ENCODE results near the gene APBB2. TPM values are rescaled to one million over a fixed set of nuclear protein-coding genes. Genes with fewer than 3 reads are reported as not detected.

Gene APBB2
- 12.6 and 15.8 TPM in 2 replicates for total RNA-seq
- total RNA-seq (2013): 3.8 TPM
- polyA plus RNA-seq: 4.0 and 4.4 TPM in 2 replicates
- 5.3 and 6.3 TPM in 2 replicates for polyA minus RNA-seq

DNA sequence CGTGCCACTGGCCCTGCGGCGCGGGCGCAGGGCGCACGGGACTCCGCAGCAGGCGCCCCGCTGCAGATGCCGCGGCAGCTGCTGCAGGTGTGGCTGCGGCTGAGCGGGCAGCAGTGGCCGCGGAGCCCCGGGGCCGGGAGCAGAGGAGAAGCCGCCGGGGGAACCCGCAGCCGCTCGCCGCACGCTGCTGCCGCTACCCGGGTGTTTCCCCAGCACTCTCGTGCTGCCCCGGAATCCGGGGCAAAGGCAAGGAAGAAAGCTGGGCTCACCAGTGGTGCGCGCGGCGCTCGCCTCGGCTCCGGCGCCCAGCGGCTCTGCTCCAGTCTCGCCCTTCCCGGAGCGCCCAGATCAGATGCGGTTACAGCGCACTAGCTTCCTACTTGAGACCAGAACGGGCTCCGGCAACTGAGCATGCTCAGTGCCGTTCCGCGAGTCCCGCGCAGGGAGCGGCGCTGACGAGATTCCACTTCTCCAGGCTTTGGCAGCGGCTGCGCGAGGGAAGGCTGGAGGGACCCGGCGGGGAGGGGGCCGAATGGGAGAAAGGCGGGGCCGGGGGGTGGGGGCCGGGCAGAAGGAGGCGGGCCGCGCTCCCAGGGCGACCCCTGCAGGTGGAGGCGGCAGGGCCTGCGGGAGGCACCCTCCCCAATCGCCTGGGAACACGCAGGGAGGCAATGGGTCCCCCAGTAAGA, at the start of gene APBB2:
Gene APBB2 (minus strand): TSS at position 407 of the 689 bp plus-strand sequence. CDS start 181,288 bp downstream, outside the sequence.
- H3K27ac Mint-ChIP-seq: peak within 1 kb of the TSS; percentile 32
- CTCF ChIA-PET: interaction anchor here (0.6 to 1.6 kb wide), 2 partner anchors 10 to 783 kb away, joined by 3 to 4 read pairs; no protein-coding TSS in a partner anchor
- peaks cover 0 to 47% (median 31%) of the 10 kb centered on the region in 4 experiments for H3K27me3 ChIP-seq (replicated peaks in 1 of 4; ENCODE audit: control extremely low read depth in 1 of 4, control insufficient read depth in 3 of 4, insufficient read depth in 4 of 4, low read length in 3 of 4)
- H3K9me3 ChIP-seq (ENCODE audit: control extremely low read depth in 1 of 3, control insufficient read depth in 2 of 3, insufficient read depth in 1 of 3, low read length in 2 of 3): peaks cover 0 to 6% (median 0%) of the 10 kb centered on the region in 3 donors
- H3K4me3 Mint-ChIP-seq: peak within 1 kb of the TSS; percentile 82
- H3K27me3 Mint-ChIP-seq: peaks cover 65% of the 10 kb centered on the region
- under 1% methylated on average over 71 of the region's 71 CpGs for WGBS (ENCODE audit: insufficient coverage)
- DNase-seq: peak; percentile 58
- no peaks in the 10 kb centered on the region for H3K36me3 ChIP-seq (replicated peaks in 1 of 2; ENCODE audit: control extremely low read depth in 1 of 2, control insufficient read depth in 1 of 2, extremely low read depth in 1 of 2, insufficient read depth in 2 of 2, low read length in 1 of 2)
- peaks cover 30% of the 10 kb centered on the region for H3K4me1 Mint-ChIP-seq
- peak within 1 kb of the TSS; percentile 77 for H2AFZ ChIP-seq (ENCODE audit: insufficient read depth, low read depth, low read length, poor library complexity, severe bottlenecking)
- TF ChIP-seq, protein P1, sequence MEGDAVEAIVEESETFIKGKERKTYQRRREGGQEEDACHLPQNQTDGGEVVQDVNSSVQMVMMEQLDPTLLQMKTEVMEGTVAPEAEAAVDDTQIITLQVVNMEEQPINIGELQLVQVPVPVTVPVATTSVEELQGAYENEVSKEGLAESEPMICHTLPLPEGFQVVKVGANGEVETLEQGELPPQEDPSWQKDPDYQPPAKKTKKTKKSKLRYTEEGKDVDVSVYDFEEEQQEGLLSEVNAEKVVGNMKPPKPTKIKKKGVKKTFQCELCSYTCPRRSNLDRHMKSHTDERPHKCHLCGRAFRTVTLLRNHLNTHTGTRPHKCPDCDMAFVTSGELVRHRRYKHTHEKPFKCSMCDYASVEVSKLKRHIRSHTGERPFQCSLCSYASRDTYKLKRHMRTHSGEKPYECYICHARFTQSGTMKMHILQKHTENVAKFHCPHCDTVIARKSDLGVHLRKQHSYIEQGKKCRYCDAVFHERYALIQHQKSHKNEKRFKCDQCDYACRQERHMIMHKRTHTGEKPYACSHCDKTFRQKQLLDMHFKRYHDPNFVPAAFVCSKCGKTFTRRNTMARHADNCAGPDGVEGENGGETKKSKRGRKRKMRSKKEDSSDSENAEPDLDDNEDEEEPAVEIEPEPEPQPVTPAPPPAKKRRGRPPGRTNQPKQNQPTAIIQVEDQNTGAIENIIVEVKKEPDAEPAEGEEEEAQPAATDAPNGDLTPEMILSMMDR (IDR thresholded peaks at IDR 0.05): peak; percentile 23
- TF ChIP-seq EZH2 (IDR thresholded peaks at IDR 0.05; ENCODE audit: borderline replicate concordance, insufficient read depth, low read depth, low read length, poor library complexity, severe bottlenecking): no peak
- intact Hi-C loops (cut with micrococcal nuclease): no loop called here
- H3K79me2 ChIP-seq (ENCODE audit: control insufficient read depth, insufficient read depth, low read length): no peaks in the 10 kb centered on the region
- POLR2A ChIA-PET: no interaction called here
- no peaks in the 10 kb centered on the region for H3K9me3 Mint-ChIP-seq (ENCODE audit: insufficient read depth)
- no peaks in the 10 kb centered on the region for H4K20me1 ChIP-seq (ENCODE audit: control insufficient read depth, insufficient read depth, low read length, poor library complexity, severe bottlenecking)
- no peak within 1 kb of the TSS for H3K27ac ChIP-seq (ENCODE audit: low read length in 2 of 2)
- peaks cover 21 to 22% of the 10 kb centered on the region in 2 donors for H3K4me1 ChIP-seq (ENCODE audit: control insufficient read depth in 2 of 2, insufficient read depth in 2 of 2, low read length in 2 of 2)
- H3K4me3 ChIP-seq (ENCODE audit: control extremely low read depth in 1 of 5, extremely low read depth in 1 of 5, insufficient read depth in 1 of 5, low read depth in 2 of 5, low read length in 4 of 5): peak within 1 kb of the TSS in 4 of 5 experiments; percentile 26 to 58 (median 50)
- ATAC-seq (ENCODE audit: low read depth): peak; percentile 72
- H3K4me2 ChIP-seq (replicated peaks; ENCODE audit: low read depth, low read length, poor library complexity, severe bottlenecking): peak within 1 kb of the TSS; percentile 79
- peak within 1 kb of the TSS; percentile 45 for H3K9ac ChIP-seq (ENCODE audit: low read length)

DNA sequence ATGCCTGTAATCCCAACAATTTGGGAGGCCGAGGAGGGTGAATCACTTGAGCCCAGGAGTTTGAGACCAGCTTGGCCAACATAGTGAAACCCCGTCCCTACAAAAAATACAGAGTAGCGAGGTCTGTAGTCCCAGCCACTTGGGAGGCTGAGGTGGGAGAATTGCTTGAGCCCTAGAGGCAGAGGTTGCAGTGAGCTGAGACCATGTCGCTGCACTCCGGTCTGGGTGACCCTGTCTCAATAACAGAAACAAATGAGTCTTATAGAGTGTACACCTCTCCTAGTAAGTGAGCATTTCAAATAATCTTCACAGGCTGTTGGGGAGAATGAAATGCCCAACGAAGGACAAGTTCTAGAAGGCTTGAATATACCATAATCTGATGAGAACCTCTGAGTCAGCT, 47.9 kb upstream of the APBB2 start:
- intact Hi-C loops (cut with micrococcal nuclease): no loop called here
- CTCF ChIA-PET: no interaction called here
- ATAC-seq (ENCODE audit: low read depth): no peak
- H3K4me1 ChIP-seq (ENCODE audit: control insufficient read depth in 2 of 2, insufficient read depth in 2 of 2, low read length in 2 of 2): peaks cover 7 to 9% of the 10 kb centered on the region in 2 donors
- POLR2A ChIA-PET: no interaction called here
- no peak overlapping the region for H3K4me2 ChIP-seq (replicated peaks; ENCODE audit: low read depth, low read length, poor library complexity, severe bottlenecking)
- no peak overlapping the region for H2AFZ ChIP-seq (ENCODE audit: insufficient read depth, low read depth, low read length, poor library complexity, severe bottlenecking)
- TF ChIP-seq, protein P1 (IDR thresholded peaks at IDR 0.05): no peak
- TF ChIP-seq EZH2 (IDR thresholded peaks at IDR 0.05; ENCODE audit: borderline replicate concordance, insufficient read depth, low read depth, low read length, poor library complexity, severe bottlenecking): no peak
- 95% methylated on average over 3 of the region's 6 CpGs for WGBS (ENCODE audit: insufficient coverage)
- no peak overlapping the region for H3K27ac ChIP-seq (ENCODE audit: low read length in 2 of 2)
- no peaks in the 10 kb centered on the region for H3K79me2 ChIP-seq (ENCODE audit: control insufficient read depth, insufficient read depth, low read length)
- H3K36me3 ChIP-seq (replicated peaks in 1 of 2; ENCODE audit: control extremely low read depth in 1 of 2, control insufficient read depth in 1 of 2, extremely low read depth in 1 of 2, insufficient read depth in 2 of 2, low read length in 1 of 2): no peaks in the 10 kb centered on the region
- no peak overlapping the region for H3K9ac ChIP-seq (ENCODE audit: low read length)
- no peaks in the 10 kb centered on the region for H3K9me3 ChIP-seq (ENCODE audit: control extremely low read depth in 1 of 3, control insufficient read depth in 2 of 3, insufficient read depth in 1 of 3, low read length in 2 of 3)
- Mint-ChIP-seq H3K4me1 (peaks cover 8% of the 10 kb centered on the region), H3K4me3 (no peak overlapping the region), H3K9me3 (ENCODE audit: insufficient read depth) (no peaks in the 10 kb centered on the region), H3K27ac (no peak overlapping the region), H3K27me3 (peaks cover 17% of the 10 kb centered on the region)
- no peak overlapping the region for H3K4me3 ChIP-seq (ENCODE audit: control extremely low read depth in 1 of 5, extremely low read depth in 1 of 5, insufficient read depth in 1 of 5, low read depth in 2 of 5, low read length in 4 of 5)
- no peak for DNase-seq
- H3K27me3 ChIP-seq (replicated peaks in 1 of 4; ENCODE audit: control extremely low read depth in 1 of 4, control insufficient read depth in 3 of 4, insufficient read depth in 4 of 4, low read length in 3 of 4): peaks cover 0 to 25% (median 10%) of the 10 kb centered on the region in 4 experiments
- no peaks in the 10 kb centered on the region for H4K20me1 ChIP-seq (ENCODE audit: control insufficient read depth, insufficient read depth, low read length, poor library complexity, severe bottlenecking)
